Liver (tissue), 3 donors: ENCODE data around the gene KCNJ10.

ENCODE experiments used
- CTCF ChIP-seq: fragments of 150-350 bp; IDR thresholded peaks from 2 replicates; pipeline ENCODE4 v1.5.1; 2017; ENCODE audit warnings: improper control_type of control experiment, low read depth, low read length; ENCODE audit not compliant: missing input control
- FOXA1 ChIP-seq: IDR thresholded peaks from 2 replicates; pipeline ENCODE4 v1.6.1; 2016; ENCODE audit warnings: antibody characterized with exemption
- FOXA2 ChIP-seq: IDR thresholded peaks from 2 replicates; pipeline ENCODE4 v1.6.1; 2016; ENCODE audit warnings: antibody characterized with exemption
- GABPA ChIP-seq, 2 donors: IDR thresholded peaks in 1 of 2; conservative IDR thresholded peaks in 1 of 2; 2 replicates each; pipeline ENCODE4 v1.6.1; 2016; ENCODE audit warnings: antibody characterized with exemption in 2 of 2, mild to moderate bottlenecking in 1 of 2, moderate library complexity in 1 of 2
- JUND ChIP-seq, 2 donors: IDR thresholded peaks; 2 replicates each; pipeline ENCODE4 v1.6.1; 2016; ENCODE audit warnings: antibody characterized with exemption in 2 of 2
- MAX ChIP-seq: IDR thresholded peaks from 2 replicates; pipeline ENCODE4 v1.6.1; 2016; ENCODE audit warnings: antibody characterized with exemption
- REST ChIP-seq: IDR thresholded peaks from 2 replicates; pipeline ENCODE4 v1.6.1; 2016; ENCODE audit warnings: antibody characterized with exemption, mild to moderate bottlenecking
- RXRA ChIP-seq, 2 donors: IDR thresholded peaks; 2 replicates each; pipeline ENCODE4 v1.6.1; 2017 to 2018; ENCODE audit warnings: antibody characterized with exemption in 2 of 2, mild to moderate bottlenecking in 1 of 2
- TAF1 ChIP-seq: conservative IDR thresholded peaks from 2 replicates; pipeline ENCODE4 v1.6.1; 2016; ENCODE audit warnings: antibody characterized with exemption, mild to moderate bottlenecking
- YY1 ChIP-seq: IDR thresholded peaks from 2 replicates; pipeline ENCODE4 v1.6.1; 2016; ENCODE audit warnings: antibody characterized with exemption, mild to moderate bottlenecking
- donor health status: healthy.
- donor health status: healthy.

- no peak for TF ChIP-seq CTCF
- TF ChIP-seq TAF1: no peak
- TF ChIP-seq JUND (IDR thresholded peaks at IDR 0.05): no peak
- no peak for TF ChIP-seq YY1
- TF ChIP-seq FOXA1: no peak
- TF ChIP-seq GABPA (IDR thresholded peaks at IDR 0.05 in 1 of 2, conservative IDR thresholded peaks at IDR 0.05 in 1 of 2): no peak
- TF ChIP-seq REST: no peak
- TF ChIP-seq FOXA2: no peak
- TF ChIP-seq RXRA (IDR thresholded peaks at IDR 0.05): no peak
- TF ChIP-seq MAX: no peak
These were observed 7.5 kb upstream of the KCNJ10 start for GRCh38 chr1:160077486-160077885.
